Measurements from ENCODE around the gene GSTK1. TPM values are rescaled to one million over a fixed set of nuclear protein-coding genes. Genes with fewer than 3 reads are reported as not detected.

GSTK1 gene
- total RNA-seq, 2 experiments from 2014 or later, result 245 to 259 TPM

GRCh38 chr7:143296686-143297085 is 33.4 kb downstream of the GSTK1 start:
- peaks cover 7% of the 10 kb centered on the region for H3K4me1 ChIP-seq (ENCODE audit: insufficient read depth, low read length)
- H3K27me3 ChIP-seq (ENCODE audit: control insufficient read depth in 1 of 2, insufficient read depth in 2 of 2, low read length in 2 of 2), result no peaks in the 10 kb centered on the region
- intact Hi-C loops (cut with DNase I, micrococcal nuclease), result loop anchor here in 1 of 2 experiments (10.0 kb wide), 1 partner anchor 608 kb away; the partner anchor contains the start of gene TCAF1

GRCh38 chr7:143299346-143299745 is 36.1 kb downstream of the GSTK1 start:
- intact Hi-C loops (cut with DNase I, micrococcal nuclease), result loop anchor here (1.0 to 10.0 kb wide), 2 partner anchors 59 to 605 kb away; partner anchors contain the start of gene TCAF1 (in 1 of the 2)
- ChIA-PET CTCF (interaction anchor here (0.7 to 7.2 kb wide), 20 partner anchors 8 to 108 kb away, joined by 3 to 92 read pairs (median 5); partner anchors contain the start of gene GSTK1), POLR2A (interaction anchor here (0.7 to 2.9 kb wide), 6 partner anchors 11 to 109 kb away, joined by 3 to 14 read pairs (median 4); partner anchors contain the start of genes CASP2 and GSTK1)
- DNase-seq, result no peak
- Histone ChIP-seq H3K9me3 (ENCODE audit: control insufficient read depth in 1 of 2, insufficient read depth in 1 of 2, low read length in 2 of 2) (no peaks in the 10 kb centered on the region), H3K4me3 (ENCODE audit: low read length) (no peak overlapping the region), H3K27me3 (ENCODE audit: control insufficient read depth in 1 of 2, insufficient read depth in 2 of 2, low read length in 2 of 2) (no peaks in the 10 kb centered on the region), H3K27ac (ENCODE audit: low read depth in 1 of 2, low read length in 2 of 2) (no peak overlapping the region), H3K36me3 (ENCODE audit: insufficient read depth, low read length) (peaks cover 88% of the 10 kb centered on the region), H3K4me1 (ENCODE audit: insufficient read depth, low read length) (peaks cover 7% of the 10 kb centered on the region)
- Mint-ChIP-seq H3K27ac (no peak overlapping the region), H3K4me3 (no peak overlapping the region), H3K36me3 (ENCODE audit: low read depth) (peaks cover 95% of the 10 kb centered on the region), H3K4me1 (ENCODE audit: low read depth) (peaks cover 44% of the 10 kb centered on the region), H3K9me3 (no peaks in the 10 kb centered on the region), H3K27me3 (no peaks in the 10 kb centered on the region)
- TF ChIP-seq CTCF (IDR thresholded peaks at IDR 0.05), result no peak
- no peak for ATAC-seq (ENCODE audit: poor library complexity)

More at GRCh38 chr7:143296686-143297085, 33.4 kb downstream of the GSTK1 start:
- H3K27me3 Mint-ChIP-seq, result no peaks in the 10 kb centered on the region
- no peak for TF ChIP-seq CTCF (IDR thresholded peaks at IDR 0.05)
- peaks cover 88% of the 10 kb centered on the region for H3K36me3 ChIP-seq (ENCODE audit: insufficient read depth, low read length)
- POLR2A ChIA-PET, result interaction anchor here (0.6 to 2.1 kb wide), 5 partner anchors 9 to 103 kb away, joined by 3 to 12 read pairs (median 3); partner anchors contain the start of gene CASP2
- H3K4me3 Mint-ChIP-seq, result no peak overlapping the region
- H3K36me3 Mint-ChIP-seq (ENCODE audit: low read depth), result peaks cover 93% of the 10 kb centered on the region
- ATAC-seq (ENCODE audit: poor library complexity) (no peak), DNase-seq (no peak)
- no peaks in the 10 kb centered on the region for H3K9me3 ChIP-seq (ENCODE audit: control insufficient read depth in 1 of 2, insufficient read depth in 1 of 2, low read length in 2 of 2)
- peak overlapping the region; percentile 22 for H3K27ac Mint-ChIP-seq
- CTCF ChIA-PET, result interaction anchor here (1.8 to 7.2 kb wide), 2 partner anchors 56 to 81 kb away, joined by 5 to 92 read pairs; no protein-coding TSS in a partner anchor
- H3K4me3 ChIP-seq (ENCODE audit: low read length), result no peak overlapping the region
- H3K27ac ChIP-seq (ENCODE audit: low read depth in 1 of 2, low read length in 2 of 2), result no peak overlapping the region
- H3K9me3 Mint-ChIP-seq, result no peaks in the 10 kb centered on the region
- H3K4me1 Mint-ChIP-seq (ENCODE audit: low read depth), result peaks cover 56% of the 10 kb centered on the region

GRCh38 chr7:143299840-143300239 is 36.6 kb downstream of the GSTK1 start:
- ChIA-PET CTCF (interaction anchor here (0.7 to 7.2 kb wide), 19 partner anchors 9 to 107 kb away, joined by 3 to 92 read pairs (median 5); partner anchors contain the start of gene GSTK1), POLR2A (interaction anchor here (0.7 to 2.9 kb wide), 6 partner anchors 12 to 108 kb away, joined by 3 to 14 read pairs (median 4); partner anchors contain the start of genes CASP2 and GSTK1)
- ATAC-seq (ENCODE audit: poor library complexity) (peak; percentile 100), DNase-seq (peak; percentile 52 to 83 (median 67))
- Mint-ChIP-seq H3K27ac (no peak overlapping the region), H3K36me3 (ENCODE audit: low read depth) (peaks cover 95% of the 10 kb centered on the region), H3K4me1 (ENCODE audit: low read depth) (peaks cover 40% of the 10 kb centered on the region), H3K4me3 (no peak overlapping the region), H3K9me3 (no peaks in the 10 kb centered on the region), H3K27me3 (no peaks in the 10 kb centered on the region)
- peaks cover 11% of the 10 kb centered on the region for H3K4me1 ChIP-seq (ENCODE audit: insufficient read depth, low read length)
- no peaks in the 10 kb centered on the region for H3K27me3 ChIP-seq (ENCODE audit: control insufficient read depth in 1 of 2, insufficient read depth in 2 of 2, low read length in 2 of 2)
- no peak overlapping the region for H3K4me3 ChIP-seq (ENCODE audit: low read length)
- H3K36me3 ChIP-seq (ENCODE audit: insufficient read depth, low read length), result peaks cover 88% of the 10 kb centered on the region
- intact Hi-C loops (cut with DNase I, micrococcal nuclease), result loop anchor here (1.0 to 10.0 kb wide), 4 partner anchors 60 to 605 kb away; partner anchors contain the start of gene TCAF1 (in 1 of the 2)
- TF ChIP-seq CTCF (IDR thresholded peaks at IDR 0.05), result peak; percentile 70
- H3K27ac ChIP-seq (ENCODE audit: low read depth in 1 of 2, low read length in 2 of 2), result no peak overlapping the region
- H3K9me3 ChIP-seq (ENCODE audit: control insufficient read depth in 1 of 2, insufficient read depth in 1 of 2, low read length in 2 of 2), result no peaks in the 10 kb centered on the region
